Measurements from ENCODE around the gene SPINK1. TPM values are rescaled to one million over a fixed set of nuclear protein-coding genes. Genes with fewer than 3 reads are reported as not detected.

The SPINK1 gene
- total and polyA plus RNA-seq, 2 of the 4 experiments (the other 2 are of a cell fraction), result not detected

DNA sequence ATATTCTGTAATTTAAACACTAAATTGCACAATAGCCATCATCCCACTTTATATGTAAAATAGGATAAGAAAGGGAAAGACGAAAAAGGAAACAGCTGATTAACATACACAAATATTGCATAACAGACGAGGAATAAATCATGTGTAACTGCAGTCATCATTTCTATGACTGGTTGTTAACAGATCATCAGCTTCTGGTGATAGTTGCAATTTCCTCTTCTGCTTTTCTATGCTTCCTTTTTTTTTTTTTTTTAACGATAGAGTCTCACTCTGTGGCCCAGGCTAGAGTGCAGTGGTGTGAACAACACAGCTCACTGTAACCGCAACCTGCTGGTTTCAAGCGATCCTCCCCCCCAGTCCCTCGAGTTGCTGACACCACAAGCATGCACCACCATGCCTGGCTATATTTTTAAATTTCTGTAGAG, 26.4 kb downstream of the SPINK1 start:
- Histone ChIP-seq H3K23ac (ENCODE audit: low read depth, low read length) (no peak overlapping the region), H3K9me3 (ENCODE audit: control insufficient read depth, insufficient read depth, low read length) (no peaks in the 10 kb centered on the region), H3K18ac (ENCODE audit: low read depth, low read length) (no peak overlapping the region), H3K4me1 (ENCODE audit: control insufficient read depth, insufficient read depth, low read length) (no peaks in the 10 kb centered on the region), H3K4me3 (ENCODE audit: insufficient read depth, low read depth, low read length) (no peak overlapping the region), H4K5ac (ENCODE audit: low read depth, low read length) (no peak overlapping the region), H3K56ac (ENCODE audit: extremely low read depth, insufficient read depth, low read length) (no peak overlapping the region), H3K9ac (ENCODE audit: low read depth, low read length) (no peak overlapping the region), H3K4ac (ENCODE audit: low read depth, low read length) (no peak overlapping the region), H3K36me3 (ENCODE audit: control insufficient read depth, insufficient read depth, low read length) (no peaks in the 10 kb centered on the region), H3K14ac (replicated peaks; ENCODE audit: low read depth, low read length) (no peak overlapping the region), H4K20me1 (ENCODE audit: insufficient read depth, low read length) (no peaks in the 10 kb centered on the region), H3K79me1 (ENCODE audit: low read depth in 1 of 2, low read length in 2 of 2) (no peaks in the 10 kb centered on the region), H2BK20ac (ENCODE audit: low read depth, low read length) (no peak overlapping the region), H2AFZ (replicated peaks; ENCODE audit: low read length, poor library complexity) (no peak overlapping the region), H3K4me2 (ENCODE audit: low read depth, low read length) (no peak overlapping the region), H3K9me1 (ENCODE audit: insufficient read depth, low read length) (no peaks in the 10 kb centered on the region), H2AK5ac (ENCODE audit: low read depth, low read length) (no peak overlapping the region), H3K27me3 (ENCODE audit: control insufficient read depth, insufficient read depth, low read length) (no peaks in the 10 kb centered on the region), H2AK9ac (replicated peaks; ENCODE audit: low read depth, low read length, poor library complexity) (no peak overlapping the region), H2BK15ac (ENCODE audit: low read depth, low read length) (no peak overlapping the region), H2BK5ac (ENCODE audit: low read depth, low read length, poor library complexity, severe bottlenecking) (no peak overlapping the region), H4K91ac (ENCODE audit: insufficient read depth, low read depth, low read length) (no peak overlapping the region), H3K27ac (ENCODE audit: insufficient read depth, low read length) (no peak overlapping the region), H2BK120ac (ENCODE audit: low read depth, low read length) (no peak overlapping the region), H4K8ac (ENCODE audit: low read depth in 2 of 2, low read length in 2 of 2) (no peak overlapping the region)
- CTCF ChIA-PET, result no interaction called here
- POLR2A ChIA-PET (ENCODE audit: unreplicated experiment), result no interaction called here
- ATAC-seq (ENCODE audit: low read depth) (no peak), DNase-seq (no peak)
- BruUV-seq (replicated peaks), result no TSS peak
- dilution Hi-C loops (cut with HindIII; ENCODE audit: low sequenced_read_pairs, unreplicated experiment), result no loop called here
- intact Hi-C loops (cut with micrococcal nuclease), result no loop called here
- WGBS, 2 experiments (ENCODE audit: extremely low coverage in 2 of 2, insufficient read length in 1 of 2), result no CpG with 5 or more reads among the region's 6 CpGs
- in situ Hi-C loops (cut with MboI; ENCODE audit: low sequenced_read_pairs), result no loop called here
- no peak for TF ChIP-seq MAZ (IDR thresholded peaks at IDR 0.05; ENCODE audit: borderline replicate concordance, low read depth, low read length)
- peak; percentile 41; the same call in 1 of the 2 replicates for TF ChIP-seq CEBPB (IDR thresholded peaks at IDR 0.05; ENCODE audit: low read depth, low read length)
- no peak for TF ChIP-seq SMC3 (IDR thresholded peaks at IDR 0.05; ENCODE audit: low read depth, low read length)
